H9 (cell line): ENCODE measurements around the gene PRR23A. TPM values are rescaled to one million over a fixed set of nuclear protein-coding genes. Genes with fewer than 3 reads are reported as not detected.

Experiments
- DNase-seq: peaks from one replicate; pipeline ENCODE4 v3.0.0-alpha.2; 2017
- H2AFZ ChIP-seq: one replicate; pipeline ENCODE4 v1.6.1; 2013; ENCODE audit warnings: mild to moderate bottlenecking, low read length, control low read depth, moderate library complexity
- H2AK5ac ChIP-seq: 2 replicates; pipeline ENCODE4 v1.6.1; 2013; ENCODE audit warnings: low read length, control low read depth, mixed read lengths; ENCODE audit not compliant: insufficient read length
- H2BK120ac ChIP-seq: one replicate; pipeline ENCODE4 v1.6.1; 2013; ENCODE audit warnings: low read depth, mild to moderate bottlenecking, low read length, control low read depth, inconsistent platforms; ENCODE audit not compliant: poor library complexity, severe bottlenecking
- H2BK12ac ChIP-seq: 2 replicates; pipeline ENCODE4 v1.6.1; 2013; ENCODE audit warnings: low read length, control low read depth, mixed read lengths, low read depth; ENCODE audit not compliant: insufficient read length
- H2BK15ac ChIP-seq: 2 replicates; pipeline ENCODE4 v1.6.1; 2013; ENCODE audit warnings: low read depth, low read length, control low read depth
- H2BK20ac ChIP-seq: one replicate; pipeline ENCODE4 v1.6.1; 2013; ENCODE audit warnings: low read depth, mild to moderate bottlenecking, low read length, control low read depth, inconsistent platforms; ENCODE audit not compliant: poor library complexity, severe bottlenecking
- H2BK5ac ChIP-seq: 2 replicates; pipeline ENCODE4 v1.6.1; 2013; ENCODE audit warnings: low read length, control low read depth, mixed read lengths; ENCODE audit not compliant: insufficient read length
- H3K14ac ChIP-seq: 2 replicates; pipeline ENCODE4 v1.6.1; 2013; ENCODE audit warnings: low read length, control low read depth; ENCODE audit not compliant: insufficient read depth
- H3K18ac ChIP-seq: 2 replicates; pipeline ENCODE4 v1.6.1; 2013; ENCODE audit warnings: low read depth, mild to moderate bottlenecking, mixed read lengths, low read length, control low read depth; ENCODE audit not compliant: insufficient read length
- H3K23ac ChIP-seq: 2 replicates; pipeline ENCODE4 v1.6.1; 2013; ENCODE audit warnings: low read length, control low read depth, mixed read lengths, low read depth; ENCODE audit not compliant: insufficient read length
- H3K23me2 ChIP-seq: 2 replicates; pipeline ENCODE4 v1.6.1; 2013; ENCODE audit warnings: low read depth, mild to moderate bottlenecking, mixed read lengths, low read length, control low read depth; ENCODE audit not compliant: insufficient read length, poor library complexity, severe bottlenecking
- H3K27ac ChIP-seq: 2 replicates; pipeline ENCODE4 v1.5.1; 2013; ENCODE audit warnings: low read length, control low read depth, mixed read lengths, low read depth; ENCODE audit not compliant: insufficient read length
- H3K27me3 ChIP-seq: 2 replicates; pipeline ENCODE4 v1.6.1; 2013; ENCODE audit warnings: low read length, control low read depth, inconsistent platforms; ENCODE audit not compliant: insufficient read depth
- H3K4ac ChIP-seq: 2 replicates; pipeline ENCODE4 v1.6.1; 2013; ENCODE audit warnings: low read depth, mild to moderate bottlenecking, control low read depth, inconsistent platforms, low read length, moderate library complexity
- H3K4me1 ChIP-seq: 2 replicates; pipeline ENCODE4 v1.6.1; 2013; ENCODE audit warnings: low read length, control low read depth, inconsistent platforms; ENCODE audit not compliant: insufficient read depth
- H3K4me2 ChIP-seq: 2 replicates; pipeline ENCODE4 v1.6.1; 2013; ENCODE audit warnings: low read length, control low read depth, mixed read lengths; ENCODE audit not compliant: insufficient read length, insufficient read depth
- H3K56ac ChIP-seq: 2 replicates; pipeline ENCODE4 v1.6.1; 2013; ENCODE audit warnings: low read depth, mild to moderate bottlenecking, mixed read lengths, low read length, control low read depth; ENCODE audit not compliant: insufficient read length
- H3K79me1 ChIP-seq: 2 replicates; pipeline ENCODE4 v1.6.1; 2013; ENCODE audit warnings: low read depth, mild to moderate bottlenecking, moderate library complexity, low read length, control low read depth, inconsistent platforms; ENCODE audit not compliant: insufficient read depth, poor library complexity, severe bottlenecking
- H3K79me2 ChIP-seq: 2 replicates; pipeline ENCODE4 v1.6.1; 2013; ENCODE audit warnings: low read length, control low read depth, inconsistent platforms; ENCODE audit not compliant: insufficient read depth
- H3K9ac ChIP-seq: 2 replicates; pipeline ENCODE4 v1.6.1; 2013; ENCODE audit warnings: low read length, control low read depth, mixed read lengths; ENCODE audit not compliant: insufficient read length; ENCODE audit errors: extremely low read depth
- H3K9me3 ChIP-seq: one replicate; pipeline ENCODE4 v1.6.1; 2013; ENCODE audit warnings: low read depth, low read length, inconsistent platforms; ENCODE audit not compliant: control insufficient read depth
- H3T11ph ChIP-seq: one replicate; pipeline ENCODE4 v1.6.1; 2013; ENCODE audit warnings: mild to moderate bottlenecking, low read length, control low read depth, inconsistent platforms
- H4K20me1 ChIP-seq: one replicate; pipeline ENCODE4 v1.6.1; 2013; ENCODE audit not compliant: control insufficient read depth, insufficient read length, insufficient read depth
- H4K5ac ChIP-seq: 2 replicates; pipeline ENCODE4 v1.6.1; 2013; ENCODE audit warnings: low read depth, mild to moderate bottlenecking, mixed read lengths, low read length, control low read depth; ENCODE audit not compliant: insufficient read length
- H4K8ac ChIP-seq: replicated peaks from 2 replicates; pipeline ENCODE4 v1.6.1; 2013; ENCODE audit warnings: low read length, control low read depth, mixed read lengths, low read depth; ENCODE audit not compliant: insufficient read length
- H4K91ac ChIP-seq: 2 replicates; pipeline ENCODE4 v1.6.1; 2013; ENCODE audit warnings: low read depth, mild to moderate bottlenecking, moderate library complexity, mixed read lengths, low read length, control low read depth; ENCODE audit not compliant: insufficient read length
- H3K27ac Mint-ChIP-seq, 3 experiments: 2 replicates in 2 of 3; 3 replicates in 1 of 3; pipeline ENCODE4 v1.8.0; 2020 to 2021; ENCODE audit warnings: mixed read lengths in 3 of 3, mild to moderate bottlenecking in 1 of 3, moderate library complexity in 1 of 3
- H3K27me3 Mint-ChIP-seq: 2 replicates; pipeline ENCODE4 v1.8.0; 2021; ENCODE audit warnings: low read depth, mild to moderate bottlenecking, moderate library complexity, mixed read lengths
- H3K36me3 Mint-ChIP-seq, 3 experiments: 2 replicates in 2 of 3; 3 replicates in 1 of 3; pipeline ENCODE4 v1.8.0; 2020 to 2021; ENCODE audit warnings: low read depth in 3 of 3, mixed read lengths in 3 of 3; ENCODE audit not compliant: insufficient read depth in 1 of 3
- H3K4me1 Mint-ChIP-seq, 2 experiments: 2 replicates each; pipeline ENCODE4 v1.8.0; 2020; ENCODE audit warnings: mixed read lengths in 2 of 2
- H3K4me3 Mint-ChIP-seq, 2 experiments: 2 replicates in 1 of 2; 3 replicates in 1 of 2; pipeline ENCODE4 v1.8.0; 2020 to 2021; ENCODE audit warnings: mild to moderate bottlenecking in 2 of 2, mixed read lengths in 2 of 2, moderate library complexity in 1 of 2
- H3K9me3 Mint-ChIP-seq, 2 experiments: 2 replicates in 1 of 2; 3 replicates in 1 of 2; pipeline ENCODE4 v1.8.0; 2020; ENCODE audit warnings: mild to moderate bottlenecking in 2 of 2, mixed read lengths in 2 of 2, moderate library complexity in 1 of 2
- CTCF ChIP-seq: fragments of 200-600 bp; sonication (generic); conservative IDR thresholded peaks from 3 replicates; pipeline ENCODE4 v1.8.0; 2021; ENCODE audit warnings: antibody characterized with exemption, mild to moderate bottlenecking
- WGBS: extraction: QIAGEN DNeasy Blood & Tissue Kit; methylation state at CpG from one replicate; pipeline ENCODE4 v1.1.7; 2013; ENCODE audit warnings: missing lambda C conversion rate, low lambda C conversion rate, mixed read lengths; ENCODE audit not compliant: insufficient read length; ENCODE audit errors: extremely low coverage; 5-methylcytosine and 5-hydroxymethylcytosine counted together
- total RNA-seq: library from RNA; stranded (reverse); gene quantifications from 2 replicates; pipeline ENCODE4 v1.2.1, GENCODE V29; 2021

The PRR23A gene
- total RNA-seq, 1 experiment from 2014 or later: not detected

- Histone ChIP-seq H2BK15ac (no peak overlapping the region), H3K4me2 (no peak overlapping the region), H4K91ac (no peak overlapping the region), H4K5ac (no peak overlapping the region), H2AK5ac (no peak overlapping the region), H3K9ac (no peak overlapping the region), H3K9me3 (no peaks in the 10 kb centered on the region), H3K14ac (no peak overlapping the region), H3K27ac (no peak overlapping the region), H2BK20ac (no peak overlapping the region), H2BK120ac (no peak overlapping the region), H2BK12ac (no peak overlapping the region), H3K4ac (no peak overlapping the region), H2AFZ (no peak overlapping the region), H4K8ac (no peak overlapping the region), H4K20me1 (no peaks in the 10 kb centered on the region), H3K79me2 (no peaks in the 10 kb centered on the region), H3K4me1 (no peaks in the 10 kb centered on the region), H3K56ac (no peak overlapping the region), H3K23me2 (no peaks in the 10 kb centered on the region), H3K27me3 (no peaks in the 10 kb centered on the region), H3T11ph (no peak overlapping the region), H2BK5ac (no peak overlapping the region), H3K23ac (no peak overlapping the region), H3K18ac (no peak overlapping the region), H3K79me1 (no peaks in the 10 kb centered on the region)
- Mint-ChIP-seq H3K36me3 (no peaks in the 10 kb centered on the region; a peak in 2 of 7 replicates), H3K4me1 (no peaks in the 10 kb centered on the region), H3K9me3 (peaks cover 24 to 28% of the 10 kb centered on the region in 2 experiments), H3K27ac (no peak overlapping the region), H3K4me3 (no peak overlapping the region), H3K27me3 (no peaks in the 10 kb centered on the region; the same call in none of the 2 replicates)
- WGBS: no CpG with 5 or more reads among the region's 45 CpGs
- no peak for TF ChIP-seq CTCF
- no peak for DNase-seq
These were observed 593 bp downstream of the PRR23A start for GRCh38 chr3:139005356-139005993.
